ENCODE data around the gene B4GALT1.

DNA sequence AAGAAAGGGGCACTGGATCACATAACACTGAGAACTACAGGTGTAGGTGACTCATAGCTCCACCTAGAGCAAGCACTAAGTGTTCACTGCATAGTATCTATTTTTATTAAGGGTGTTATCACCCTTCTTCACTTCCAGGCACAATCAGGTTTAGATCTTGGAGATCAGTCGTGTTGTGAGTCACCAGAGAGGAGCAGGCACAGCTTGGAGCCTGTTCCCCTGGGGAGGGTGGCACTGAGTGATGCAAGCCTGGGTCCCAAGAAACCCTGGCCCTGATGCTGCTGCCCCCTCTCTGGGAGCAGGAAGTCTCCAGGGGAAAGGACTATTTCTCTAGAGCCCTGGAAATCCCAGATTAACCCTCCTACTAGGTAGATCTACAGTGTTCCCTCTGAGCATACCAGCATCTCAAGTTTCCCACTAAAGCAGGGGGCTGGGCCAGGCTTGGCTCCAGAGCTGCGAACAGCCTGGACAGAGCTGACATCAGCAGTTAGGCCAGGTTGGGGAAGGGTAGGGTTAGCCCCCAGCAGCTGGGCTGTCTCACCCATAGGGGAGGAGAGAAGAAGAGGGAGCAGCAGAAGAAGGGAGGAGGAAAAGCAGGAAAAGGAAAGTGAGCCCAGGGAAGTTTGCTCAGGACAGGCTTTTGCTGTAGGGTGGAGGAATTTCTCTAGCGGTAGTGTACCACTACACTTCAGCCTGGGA, 44.7 kb upstream of the B4GALT1 start:
- TF ChIP-seq, protein P1, sequence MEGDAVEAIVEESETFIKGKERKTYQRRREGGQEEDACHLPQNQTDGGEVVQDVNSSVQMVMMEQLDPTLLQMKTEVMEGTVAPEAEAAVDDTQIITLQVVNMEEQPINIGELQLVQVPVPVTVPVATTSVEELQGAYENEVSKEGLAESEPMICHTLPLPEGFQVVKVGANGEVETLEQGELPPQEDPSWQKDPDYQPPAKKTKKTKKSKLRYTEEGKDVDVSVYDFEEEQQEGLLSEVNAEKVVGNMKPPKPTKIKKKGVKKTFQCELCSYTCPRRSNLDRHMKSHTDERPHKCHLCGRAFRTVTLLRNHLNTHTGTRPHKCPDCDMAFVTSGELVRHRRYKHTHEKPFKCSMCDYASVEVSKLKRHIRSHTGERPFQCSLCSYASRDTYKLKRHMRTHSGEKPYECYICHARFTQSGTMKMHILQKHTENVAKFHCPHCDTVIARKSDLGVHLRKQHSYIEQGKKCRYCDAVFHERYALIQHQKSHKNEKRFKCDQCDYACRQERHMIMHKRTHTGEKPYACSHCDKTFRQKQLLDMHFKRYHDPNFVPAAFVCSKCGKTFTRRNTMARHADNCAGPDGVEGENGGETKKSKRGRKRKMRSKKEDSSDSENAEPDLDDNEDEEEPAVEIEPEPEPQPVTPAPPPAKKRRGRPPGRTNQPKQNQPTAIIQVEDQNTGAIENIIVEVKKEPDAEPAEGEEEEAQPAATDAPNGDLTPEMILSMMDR (IDR thresholded peaks at IDR 0.05), result no peak
- TF ChIP-seq ZFX (IDR thresholded peaks at IDR 0.05; ENCODE audit: borderline replicate concordance), result no peak

All from 22Rv1 (cell line).